Measurements from ENCODE around the gene CNOT4.
"Not testable (repeated sequence)": the region's sequence is repeated elsewhere in the genome, so short reads cannot be mapped to it uniquely, and the experiment has no call there.

Gene CNOT4

GRCh38 chr7:135320953-135321352, 188.9 kb downstream of the CNOT4 start:
- not testable (repeated sequence) for DNase-seq

- no peak for DNase-seq
Observed at GRCh38 chr7:135320268-135320667, 189.6 kb downstream of the CNOT4 start.

- no peak for DNase-seq
Observed at GRCh38 chr7:135317676-135318325, 192.1 kb downstream of the CNOT4 start.

- no peak for DNase-seq
Observed at GRCh38 chr7:135316648-135317313, 193.1 kb downstream of the CNOT4 start.

GRCh38 chr7:135313971-135314370, 195.9 kb downstream of the CNOT4 start:
- no peak for DNase-seq

Measured in MV-4-11 (cell line).